NT2/D1 (cell line): ENCODE results near the gene GAB1.

ENCODE experiments used
- SUZ12 ChIP-seq: IDR thresholded peaks from 2 replicates; pipeline ENCODE4 v1.6.1; 2011; ENCODE audit not compliant: insufficient read length, insufficient read depth; ENCODE audit errors: extremely low read depth
- YY1 ChIP-seq: IDR thresholded peaks from 2 replicates; pipeline ENCODE4 v1.6.1; 2011; ENCODE audit not compliant: insufficient read length, insufficient read depth
- ZNF274 ChIP-seq: IDR thresholded peaks from 2 replicates; pipeline ENCODE4 v1.6.1; 2011; ENCODE audit warnings: mild to moderate bottlenecking, low read depth, low read length

GRCh38 chr4:143289370-143289769, 47.3 kb upstream of the GAB1 start:
- TF ChIP-seq SUZ12 = no peak
- TF ChIP-seq YY1 = no peak
- no peak for TF ChIP-seq ZNF274
